C4-2B (cell line): ENCODE data around the gene TXNDC11.

ENCODE experiments used
- H3K27ac ChIP-seq: fragments of 450-650 bp; 2 replicates; pipeline ENCODE4 v1.5.1; 2017
- CTCF ChIP-seq: fragments of 450-650 bp; conservative IDR thresholded peaks from 2 replicates; pipeline ENCODE4 v1.5.1; 2017; ENCODE audit warnings: mild to moderate bottlenecking
- ZFX ChIP-seq: fragments of 450-650 bp; IDR thresholded peaks from 2 replicates; pipeline ENCODE4 v1.6.1; 2017

Gene TXNDC11

GRCh38 chr16:11726008-11726407, 16.6 kb downstream of the TXNDC11 start:
- H3K27ac ChIP-seq, result no peak overlapping the region
- TF ChIP-seq CTCF (no peak), ZFX (no peak)

DNA sequence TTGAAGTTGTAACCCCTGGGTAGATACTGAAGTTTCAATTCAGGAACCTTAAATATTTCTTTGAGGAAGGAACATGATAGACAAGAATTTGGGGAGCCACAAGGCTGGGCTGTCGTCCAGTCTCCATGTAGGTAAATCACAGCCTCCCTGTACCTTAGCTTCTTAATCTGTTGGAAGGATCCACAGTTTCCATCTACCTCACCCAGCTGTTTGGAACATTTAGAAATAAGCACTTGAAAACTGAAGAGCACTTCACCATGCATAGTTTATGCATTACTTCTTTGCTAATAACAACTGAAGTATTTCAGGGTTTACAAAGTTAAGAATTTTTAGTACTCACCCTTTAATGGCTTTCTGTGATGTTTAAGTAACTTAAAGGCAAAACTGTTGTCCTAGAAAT, 17.2 kb downstream of the TXNDC11 start:
- no peak for TF ChIP-seq CTCF
- TF ChIP-seq ZFX, result no peak
- no peak overlapping the region for H3K27ac ChIP-seq

- no peak overlapping the region for H3K27ac ChIP-seq
- TF ChIP-seq ZFX (no peak), CTCF (no peak)
Observed at GRCh38 chr16:11722468-11722808, 20.2 kb downstream of the TXNDC11 start.

DNA sequence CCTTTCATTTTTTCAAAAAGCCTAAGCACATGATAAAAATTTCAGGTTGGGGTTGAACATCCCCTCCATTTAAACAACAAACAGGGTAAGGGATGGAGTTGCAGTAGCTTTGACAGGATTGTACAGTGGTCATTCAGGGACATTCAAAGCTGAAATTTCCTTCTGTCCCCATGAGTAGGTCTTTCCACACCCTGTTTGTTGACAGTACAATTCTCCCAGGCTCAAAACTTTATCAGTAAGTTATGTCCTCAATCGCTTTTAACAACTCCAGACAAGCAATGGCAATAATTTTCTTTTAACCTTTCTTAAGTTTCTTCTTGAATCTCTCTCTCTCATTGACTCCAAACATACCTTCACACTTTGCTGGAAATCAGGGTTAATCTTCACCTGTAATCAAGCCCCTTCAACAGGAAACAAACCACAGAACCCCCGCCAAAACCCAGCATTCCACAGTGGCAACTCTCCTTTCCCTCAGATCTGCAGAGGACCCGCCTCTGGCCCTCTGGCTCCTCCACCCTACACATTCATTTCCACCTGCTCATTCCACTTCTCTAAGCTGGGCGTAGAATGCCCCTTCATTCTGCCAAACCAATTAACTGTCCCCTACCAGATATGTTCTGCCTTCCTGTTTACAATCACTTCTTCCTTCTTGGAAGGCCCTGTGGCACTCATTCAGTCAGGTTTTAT, 20.7 kb downstream of the TXNDC11 start:
- no peak overlapping the region for H3K27ac ChIP-seq

GRCh38 chr16:11719762-11720161, 22.9 kb downstream of the TXNDC11 start:
- TF ChIP-seq CTCF, result no peak
- TF ChIP-seq ZFX, result no peak
- H3K27ac ChIP-seq, result no peak overlapping the region

More for the DNA sequence above, 20.7 kb downstream of the TXNDC11 start:
- TF ChIP-seq CTCF (no peak), ZFX (no peak)

DNA sequence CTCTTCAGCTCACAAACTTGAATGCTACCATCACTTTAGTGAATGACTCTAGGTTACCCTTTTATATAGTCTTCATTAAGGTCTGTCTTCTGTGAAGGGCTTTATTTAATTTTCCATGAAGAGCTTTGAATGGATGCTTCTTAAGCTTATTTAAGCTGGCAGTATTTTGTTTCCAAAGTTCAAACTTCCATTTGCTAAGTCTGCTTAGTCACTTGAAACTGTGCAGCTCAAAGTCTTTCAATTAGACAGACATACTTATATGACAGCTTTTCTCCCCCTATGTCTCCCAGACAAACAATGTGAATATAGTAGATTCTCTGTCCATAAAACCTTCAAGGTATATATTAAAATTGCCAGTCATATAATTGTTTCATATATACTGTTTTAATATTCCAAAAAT, 23.5 kb downstream of the TXNDC11 start:
- no peak for TF ChIP-seq ZFX
- no peak for TF ChIP-seq CTCF

DNA sequence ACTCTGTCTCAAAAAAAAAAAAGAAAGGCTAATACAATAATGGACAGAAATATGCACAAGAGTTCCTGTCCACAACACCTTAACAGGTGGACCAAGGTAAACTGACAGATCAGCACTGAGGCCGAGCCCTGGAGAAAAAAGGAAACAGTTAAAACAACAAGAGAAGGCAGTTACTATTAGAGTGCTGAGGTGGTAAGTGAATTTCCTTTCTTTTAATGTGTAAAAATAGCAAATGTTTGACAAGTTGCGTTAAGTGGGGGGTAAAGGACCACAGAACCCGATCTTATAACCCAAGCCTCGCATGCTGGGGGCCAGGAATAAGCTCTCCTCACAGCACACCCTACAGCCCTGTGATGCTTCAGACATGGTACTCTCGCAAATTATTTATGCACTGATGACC, 24.8 kb downstream of the TXNDC11 start:
- TF ChIP-seq ZFX (no peak), CTCF (no peak)
- H3K27ac ChIP-seq, result no peak overlapping the region

More for the DNA sequence above, 23.5 kb downstream of the TXNDC11 start:
- H3K27ac ChIP-seq, result no peak overlapping the region
